ENCODE results near the gene GLDN. TPM values are rescaled to one million over a fixed set of nuclear protein-coding genes. Genes with fewer than 3 reads are reported as not detected.

Gene GLDN
- total and polyA plus RNA-seq, 2 of the 8 experiments (the other 6 are each of a cell fraction or from before 2014, with no cell fraction given), result 0.24 to 0.50 TPM

DNA sequence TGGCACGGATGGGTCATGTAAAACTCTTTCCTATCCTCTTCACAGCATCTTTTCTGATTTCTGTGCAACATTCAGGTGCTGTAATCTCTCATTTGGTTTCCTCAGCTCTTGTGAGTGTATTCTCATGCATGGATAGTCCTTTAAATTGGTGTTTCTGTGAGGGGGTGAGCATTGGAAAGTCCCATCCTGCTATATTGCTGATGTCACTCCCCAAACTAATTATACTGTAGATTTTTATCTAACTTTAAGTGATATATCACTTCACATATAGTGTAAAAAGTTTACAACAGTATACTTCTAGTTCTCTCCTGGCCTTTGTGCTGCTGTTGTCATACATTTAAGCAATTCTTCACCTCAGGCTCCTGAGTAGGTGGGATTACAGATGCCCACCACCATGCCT, 102.7 kb downstream of the GLDN start:
- Histone ChIP-seq H4K20me1 (replicated peaks in 1 of 2; ENCODE audit: control insufficient read depth in 1 of 2, insufficient read depth in 2 of 2, low read length in 2 of 2) (no peaks in the 10 kb centered on the region), H4K8ac (ENCODE audit: extremely low read depth, insufficient read depth, low read length) (no peak overlapping the region), H3K36me3 (ENCODE audit: control insufficient read depth in 2 of 4, insufficient read depth in 4 of 4, low read length in 3 of 4) (0 out of 8 replicates have a peak, but pooled peaks cover 0 to 2% (median 0%) of the 10 kb centered on the region in 4 experiments), H2AFZ (ENCODE audit: low read length) (no peak overlapping the region), H3K23ac (ENCODE audit: insufficient read length) (no peak overlapping the region), H2BK20ac (ENCODE audit: low read length) (no peak overlapping the region), H3K23me2 (ENCODE audit: low read depth, low read length) (no peaks in the 10 kb centered on the region), H2BK12ac (ENCODE audit: low read depth, low read length) (no peak overlapping the region), H3K4me3 (ENCODE audit: extremely low read depth in 1 of 4, insufficient read depth in 2 of 4, low read depth in 3 of 4, low read length in 4 of 4) (no peak overlapping the region), H3K9me3 (ENCODE audit: insufficient read depth in 2 of 2, low read depth in 1 of 2, low read length in 1 of 2) (no peaks in the 10 kb centered on the region), H4K5ac (ENCODE audit: insufficient read length, low read depth, low read length) (no peak overlapping the region), H3K14ac (ENCODE audit: insufficient read length) (no peak overlapping the region), H3K9ac (replicated peaks in 1 of 4; ENCODE audit: extremely low read depth in 1 of 4, low read depth in 3 of 4, low read length in 3 of 4) (no peak overlapping the region), H3K56ac (replicated peaks; ENCODE audit: insufficient read length, low read depth, low read length) (no peak overlapping the region), H4K91ac (replicated peaks; ENCODE audit: insufficient read length, low read length) (no peak overlapping the region), H2AK5ac (ENCODE audit: low read depth, low read length) (no peak overlapping the region), H2BK120ac (replicated peaks; ENCODE audit: low read depth, low read length) (no peak overlapping the region), H3K79me2 (ENCODE audit: control insufficient read depth in 1 of 2, insufficient read depth in 2 of 2, low read length in 2 of 2) (no peaks in the 10 kb centered on the region), H3K27me3 (replicated peaks in 1 of 4; ENCODE audit: control insufficient read depth in 3 of 4, extremely low read depth in 1 of 4, insufficient read depth in 3 of 4, low read length in 3 of 4) (no peaks in the 10 kb centered on the region), H3K27ac (ENCODE audit: low read depth, low read length) (no peak overlapping the region), H3K18ac (ENCODE audit: extremely low read depth, low read length) (no peak overlapping the region), H3K79me1 (ENCODE audit: low read depth, low read length) (no peaks in the 10 kb centered on the region), H2BK5ac (ENCODE audit: low read depth, low read length) (no peak overlapping the region), H3K4me1 (replicated peaks in 1 of 4; ENCODE audit: control insufficient read depth in 3 of 4, insufficient read depth in 4 of 4, low read length in 3 of 4) (no peaks in the 10 kb centered on the region), H2BK15ac (ENCODE audit: low read length) (no peak overlapping the region), H3K4me2 (ENCODE audit: insufficient read depth in 1 of 2, low read depth in 2 of 2, low read length in 2 of 2) (no peak overlapping the region), H3K4ac (replicated peaks; ENCODE audit: insufficient read length, low read depth, low read length) (no peak overlapping the region)
- ChIA-PET POLR2A (ENCODE audit: partially characterized antibody) (interaction anchor here (0.6 kb wide), 1 partner anchor 32 kb away, joined by 3 read pairs; no protein-coding TSS in a partner anchor), CTCF (ENCODE audit: partially characterized antibody) (interaction anchor here (0.9 kb wide), 1 partner anchor 42 kb away, joined by 3 read pairs; no protein-coding TSS in a partner anchor)
- DNase-seq (ENCODE audit: low read depth in 1 of 2, low spot score in 2 of 2) (no peak), FAIRE-seq (no peak)
- 100% methylated on average over 1 of the region's 1 CpG; no CpG with 5 or more reads in 1 of the 2 experiments for WGBS, 2 experiments (ENCODE audit: extremely low coverage in 1 of 2, insufficient coverage in 1 of 2, insufficient read length in 1 of 2, insufficient replicate concordance in 2 of 2, low coverage in 1 of 2, low lambda C conversion rate in 2 of 2, missing lambda C conversion rate in 1 of 2)
- TF ChIP-seq CBX8 (IDR thresholded peaks at IDR 0.05; ENCODE audit: borderline replicate concordance, low read depth, low read length) (no peak), EP300 (IDR thresholded peaks at IDR 0.05; ENCODE audit: borderline replicate concordance in 1 of 2, low read depth in 2 of 2, low read length in 2 of 2) (no peak), POU5F1 (IDR thresholded peaks at IDR 0.05; ENCODE audit: low read depth, low read length) (no peak), BCL11A (IDR thresholded peaks at IDR 0.05; ENCODE audit: low read depth in 2 of 2, low read length in 2 of 2) (no peak), RXRA (IDR thresholded peaks at IDR 0.05; ENCODE audit: insufficient read depth, low read depth, low read length) (no peak), SP2 (IDR thresholded peaks at IDR 0.05; ENCODE audit: low read length) (no peak), KDM5A (IDR thresholded peaks at IDR 0.05; ENCODE audit: low read length) (no peak), GABPA (IDR thresholded peaks at IDR 0.05; ENCODE audit: borderline replicate concordance, insufficient read depth, low read length) (no peak), KDM1A (IDR thresholded peaks at IDR 0.05; ENCODE audit: borderline replicate concordance, low read length) (no peak), SAP30 (IDR thresholded peaks at IDR 0.05; ENCODE audit: insufficient read depth, insufficient replicate concordance, low read length) (no peak), JUND (IDR thresholded peaks at IDR 0.05; ENCODE audit: low read length) (no peak)
- TF ChIP-seq, protein P1, sequence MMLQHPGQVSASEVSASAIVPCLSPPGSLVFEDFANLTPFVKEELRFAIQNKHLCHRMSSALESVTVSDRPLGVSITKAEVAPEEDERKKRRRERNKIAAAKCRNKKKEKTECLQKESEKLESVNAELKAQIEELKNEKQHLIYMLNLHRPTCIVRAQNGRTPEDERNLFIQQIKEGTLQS (IDR thresholded peaks at IDR 0.05; ENCODE audit: insufficient read depth, low read depth, low read length), result no peak
- TF ChIP-seq, protein P2, sequence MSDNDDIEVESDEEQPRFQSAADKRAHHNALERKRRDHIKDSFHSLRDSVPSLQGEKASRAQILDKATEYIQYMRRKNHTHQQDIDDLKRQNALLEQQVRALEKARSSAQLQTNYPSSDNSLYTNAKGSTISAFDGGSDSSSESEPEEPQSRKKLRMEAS (IDR thresholded peaks at IDR 0.05), result no peak
